AG09319 (cell line): ENCODE measurements around the gene IL19.
"Not testable (repeated sequence)": the region's sequence is repeated elsewhere in the genome, so short reads cannot be mapped to it uniquely, and the experiment has no call there.

ENCODE experiments used
- DNase-seq: peaks from one replicate; pipeline ENCODE4 v3.0.0-alpha.2; 2010; ENCODE audit warnings: low read depth; ENCODE audit errors: extremely low read depth
- TF ChIP-seq, protein P1 (sequence below): IDR thresholded peaks from 2 replicates; pipeline ENCODE4 v1.5.1; 2011; ENCODE audit warnings: low read depth, mild to moderate bottlenecking, inconsistent platforms, low read length, moderate library complexity

The IL19 gene

DNA sequence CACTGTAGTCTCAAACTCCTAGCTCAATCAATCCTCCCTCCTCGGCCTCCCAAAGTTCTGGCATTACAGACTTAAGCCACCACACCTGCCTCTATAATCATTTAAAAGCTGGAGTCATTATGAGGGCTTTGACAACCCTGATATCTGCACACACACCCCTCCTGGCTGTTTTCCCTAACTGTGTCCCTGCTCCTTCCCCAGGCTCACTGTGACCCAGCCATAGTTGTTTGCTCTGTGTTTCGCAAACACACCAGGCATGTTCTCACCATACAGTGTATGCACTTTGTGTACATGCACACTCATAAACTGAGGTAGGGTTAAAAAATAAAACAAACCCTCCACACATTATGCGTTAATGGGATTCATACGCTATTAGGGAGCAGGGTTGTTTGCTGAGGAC lies 73.1 kb downstream of the IL19 start:
- TF ChIP-seq, protein P1, sequence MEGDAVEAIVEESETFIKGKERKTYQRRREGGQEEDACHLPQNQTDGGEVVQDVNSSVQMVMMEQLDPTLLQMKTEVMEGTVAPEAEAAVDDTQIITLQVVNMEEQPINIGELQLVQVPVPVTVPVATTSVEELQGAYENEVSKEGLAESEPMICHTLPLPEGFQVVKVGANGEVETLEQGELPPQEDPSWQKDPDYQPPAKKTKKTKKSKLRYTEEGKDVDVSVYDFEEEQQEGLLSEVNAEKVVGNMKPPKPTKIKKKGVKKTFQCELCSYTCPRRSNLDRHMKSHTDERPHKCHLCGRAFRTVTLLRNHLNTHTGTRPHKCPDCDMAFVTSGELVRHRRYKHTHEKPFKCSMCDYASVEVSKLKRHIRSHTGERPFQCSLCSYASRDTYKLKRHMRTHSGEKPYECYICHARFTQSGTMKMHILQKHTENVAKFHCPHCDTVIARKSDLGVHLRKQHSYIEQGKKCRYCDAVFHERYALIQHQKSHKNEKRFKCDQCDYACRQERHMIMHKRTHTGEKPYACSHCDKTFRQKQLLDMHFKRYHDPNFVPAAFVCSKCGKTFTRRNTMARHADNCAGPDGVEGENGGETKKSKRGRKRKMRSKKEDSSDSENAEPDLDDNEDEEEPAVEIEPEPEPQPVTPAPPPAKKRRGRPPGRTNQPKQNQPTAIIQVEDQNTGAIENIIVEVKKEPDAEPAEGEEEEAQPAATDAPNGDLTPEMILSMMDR: no peak
- no peak for DNase-seq

DNA sequence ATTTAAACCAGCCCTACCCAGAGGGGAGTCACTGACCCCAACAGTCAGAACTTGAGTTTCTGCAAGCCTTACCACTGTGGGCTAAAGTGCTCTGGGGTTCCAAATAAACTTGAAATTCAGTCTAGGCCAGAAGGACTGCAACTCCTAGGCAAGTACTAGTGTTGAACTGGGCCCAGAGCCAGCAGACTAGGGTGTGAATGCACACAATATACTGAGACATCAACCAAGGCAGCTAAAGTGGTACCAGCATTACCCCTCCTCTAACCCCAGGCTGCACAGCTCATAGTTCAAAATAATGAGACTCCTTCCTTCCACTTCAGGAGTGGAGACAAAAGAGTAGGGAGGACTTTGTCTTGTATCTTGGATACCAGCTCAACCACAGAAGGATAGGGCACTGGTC lies 75.9 kb downstream of the IL19 start:
- TF ChIP-seq, protein P1: no peak
- DNase-seq: no peak

DNA sequence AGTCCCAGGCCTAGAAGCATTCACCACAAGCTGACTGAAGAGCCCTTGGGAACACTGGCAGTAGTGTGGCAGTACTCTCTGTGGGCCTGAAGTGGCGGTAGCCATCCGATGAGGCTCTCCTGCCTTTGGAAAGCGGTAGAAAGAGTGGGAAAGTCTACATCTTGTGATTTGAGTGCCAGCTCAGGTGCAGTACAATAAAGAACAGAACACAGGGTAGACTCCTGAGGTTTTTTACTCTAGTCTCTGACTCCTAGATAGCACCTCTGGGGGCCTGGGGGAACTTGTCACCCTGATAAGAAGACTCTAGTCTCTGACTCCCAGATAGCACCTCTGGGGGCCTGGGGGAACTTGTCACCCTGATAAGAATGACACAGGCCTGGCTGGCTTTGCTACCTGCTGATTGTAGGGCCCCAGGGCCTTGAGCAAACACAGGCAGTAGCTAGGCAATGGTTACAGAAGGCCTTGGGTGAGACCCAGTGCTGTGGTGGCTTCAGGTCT lies 76.8 kb downstream of the IL19 start:
- TF ChIP-seq, protein P1: no peak
- no peak for DNase-seq

DNA sequence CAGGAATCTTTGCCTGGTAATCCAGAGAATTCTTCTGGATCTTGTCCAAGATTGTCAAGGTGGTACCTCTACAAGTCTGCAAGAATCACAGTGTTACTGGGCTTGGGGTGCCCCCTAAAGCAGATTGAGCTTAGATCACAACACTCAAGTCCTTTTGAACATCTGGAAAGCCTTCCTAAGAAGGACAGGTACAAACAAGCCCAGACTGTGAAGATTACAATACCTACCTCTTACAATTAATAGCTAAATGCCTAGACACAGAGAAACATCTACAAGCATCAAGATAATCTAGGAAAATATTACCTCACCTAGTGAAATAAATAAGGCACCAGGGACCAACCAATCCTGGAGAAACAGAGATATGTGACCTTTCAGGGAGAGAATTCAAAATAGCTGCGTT lies 77.4 kb downstream of the IL19 start:
- DNase-seq: no peak
- TF ChIP-seq, protein P1: no peak

DNA sequence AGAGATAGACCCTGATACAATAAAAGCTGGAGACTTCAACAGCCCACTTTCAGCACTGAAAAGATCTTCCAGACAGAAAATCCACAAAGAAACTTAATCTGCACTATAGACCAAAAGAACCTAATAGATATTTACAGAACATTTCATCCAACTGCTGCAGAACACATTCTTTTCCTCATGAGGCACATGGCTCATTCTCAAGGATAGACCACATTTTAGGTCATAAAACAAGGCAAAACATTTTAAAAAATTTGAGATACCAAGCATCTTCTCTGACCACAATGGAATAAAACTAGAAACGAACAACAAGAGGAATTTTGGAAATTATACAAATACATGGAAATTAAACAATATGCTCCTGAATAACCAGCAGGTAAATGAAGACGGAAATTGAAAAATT lies 79.8 kb downstream of the IL19 start:
- TF ChIP-seq, protein P1: no peak
- no peak for DNase-seq

DNA sequence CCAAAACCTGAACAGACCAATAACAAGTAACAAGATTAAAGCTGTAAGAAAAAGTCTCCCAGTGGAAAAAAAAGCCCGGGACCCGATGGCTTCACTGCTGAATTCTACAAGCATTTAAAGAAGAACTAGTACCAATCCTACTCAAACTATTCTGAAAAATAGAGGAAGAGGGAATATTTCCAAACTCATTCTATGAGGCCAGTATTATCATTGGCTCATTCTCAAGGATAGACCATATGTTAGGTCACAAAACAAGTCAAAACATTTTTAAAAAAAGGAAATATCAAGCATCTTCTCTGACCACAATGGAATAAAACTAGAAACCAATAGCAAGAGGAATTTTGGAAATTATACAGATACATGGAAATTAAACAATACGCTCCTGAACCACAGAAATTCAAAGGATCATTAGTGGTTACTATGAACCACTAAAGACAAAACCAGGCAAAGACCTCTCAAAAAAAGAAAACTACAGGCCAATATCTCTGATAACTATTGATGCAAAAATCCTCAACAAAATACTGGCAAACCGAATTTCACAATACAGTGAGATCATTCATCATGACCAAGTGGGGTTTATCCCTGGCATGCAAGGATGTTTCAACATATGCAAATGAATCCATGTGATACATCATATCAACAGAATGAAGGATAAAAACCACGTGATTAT lies 80.9 kb downstream of the IL19 start:
- TF ChIP-seq, protein P1: no peak
- peak; percentile 53 for DNase-seq

DNA sequence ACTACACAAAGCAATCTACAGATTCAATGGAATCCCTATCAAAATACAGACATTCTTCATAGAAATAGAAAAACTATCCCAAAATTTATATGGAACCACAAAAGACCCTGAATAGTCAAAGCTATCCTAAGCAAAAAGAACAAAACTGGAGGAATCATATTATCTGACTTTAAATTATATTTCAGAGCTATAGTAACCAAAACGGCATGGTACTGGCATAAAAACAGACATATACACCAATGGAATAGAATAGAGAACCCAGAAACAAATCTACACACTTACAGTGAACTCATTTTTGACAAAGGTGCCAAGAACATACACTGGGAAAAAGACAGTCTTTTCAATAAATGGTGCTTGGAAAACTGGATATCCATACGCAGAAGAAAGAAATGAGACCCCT lies 82.1 kb downstream of the IL19 start:
- not testable (repeated sequence) for DNase-seq

DNA sequence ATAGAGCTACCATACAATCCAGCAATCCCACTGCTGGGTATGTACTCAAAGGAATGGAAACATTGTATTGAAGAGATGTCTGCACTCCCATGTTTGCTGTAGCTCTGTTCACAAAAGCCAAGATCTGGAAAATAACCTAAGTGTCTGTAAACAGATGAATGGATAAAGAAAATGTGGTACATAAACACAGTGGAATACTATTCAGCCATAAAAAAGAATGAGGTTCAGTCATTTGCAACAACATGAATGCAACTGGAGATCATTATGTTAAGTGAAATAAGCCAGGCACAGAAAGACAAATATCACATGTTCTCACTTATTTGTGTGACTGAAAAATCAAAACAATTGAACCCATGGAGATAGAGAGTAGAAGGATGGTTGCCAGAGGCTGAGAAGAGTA lies 83.1 kb downstream of the IL19 start:
- not testable (repeated sequence) for DNase-seq
